ENCODE results near the gene SAFB. TPM values are rescaled to one million over a fixed set of nuclear protein-coding genes. Genes with fewer than 3 reads are reported as not detected.

SAFB gene
- total and polyA plus RNA-seq, 11 donors: 22.3 to 59.6 (median 48.0) TPM

- TF ChIP-seq POLR2A (IDR thresholded peaks at IDR 0.05): no peak
- Histone ChIP-seq H3K27me3 (no peaks in the 10 kb centered on the region), H3K4me1 (peaks cover 0 to 36% (median 15%) of the 10 kb centered on the region in 12 donors), H3K9me3 (no peaks in the 10 kb centered on the region), H3K4me3 (peak overlapping the region; percentile 61 to 99 (median 78)), H3K36me3 (peaks cover 0 to 11% (median 3%) of the 10 kb centered on the region in 9 donors), H3K27ac (peak overlapping the region in 11 of 12 donors; percentile 85 to 96 (median 91))
- ATAC-seq (peak in 2 of 4 donors; percentile 0), DNase-seq (no peak)
- intact Hi-C loops (cut with DNase I): loop anchor here in 6 of 10 donors (1.0 to 10.0 kb wide), 8 partner anchors 41 to 1855 kb away; partner anchors contain the start of genes SAFB (in 3 of the 6), SAFB2 (in 2 of the 6), CATSPERD (in 1 of the 6) and DPP9 (in 1 of the 6)
- WGBS, 4 donors: 19 to 22% (median 21%) methylated on average over 12 to 26 of the region's 26 CpGs
Observed at GRCh38 chr19:5679289-5680083, 56.6 kb downstream of the SAFB start.

- ATAC-seq (peak; percentile 6 to 13 (median 6)), DNase-seq (peak in 2 of 5 donors; percentile 70 to 75)
- TF ChIP-seq POLR2A (IDR thresholded peaks at IDR 0.05): no peak
- peak in 1 of 12 donors; percentile 5 for TF ChIP-seq CTCF (IDR thresholded peaks at IDR 0.05)
- H3K27ac ChIP-seq: peak overlapping the region; percentile 74 to 96 (median 90)
- H3K9me3 ChIP-seq: no peaks in the 10 kb centered on the region
- H3K4me3 ChIP-seq: peak overlapping the region; percentile 61 to 99 (median 78)
- H3K36me3 ChIP-seq: peaks cover 0 to 11% (median 3%) of the 10 kb centered on the region in 9 donors
- 0 to 1% (median 0%) methylated on average over 18 to 23 of the region's 23 CpGs for WGBS, 4 donors
- no peaks in the 10 kb centered on the region for H3K27me3 ChIP-seq
- intact Hi-C loops (cut with DNase I): loop anchor here in 4 of 10 donors (1.0 to 10.0 kb wide), 6 partner anchors 40 to 1855 kb away; partner anchors contain the start of genes SAFB (in 2 of the 4), CATSPERD (in 1 of the 4), DPP9 (in 1 of the 4) and DUS3L (in 1 of the 4)
- H3K4me1 ChIP-seq: peaks cover 0 to 36% (median 15%) of the 10 kb centered on the region in 12 donors
Observed at GRCh38 chr19:5680084-5680436, 57.2 kb downstream of the SAFB start.

- Histone ChIP-seq H3K9me3 (no peaks in the 10 kb centered on the region), H3K4me3 (peak within 1 kb of the TSS; percentile 61 to 99 (median 78)), H3K4me1 (peaks cover 0 to 30% (median 15%) of the 10 kb centered on the region in 12 donors), H3K27ac (peak within 1 kb of the TSS; percentile 74 to 96 (median 90)), H3K36me3 (peaks cover 0 to 11% (median 3%) of the 10 kb centered on the region in 9 donors), H3K27me3 (no peaks in the 10 kb centered on the region)
- intact Hi-C loops (cut with DNase I): loop anchor here in 4 of 10 donors (1.0 to 10.0 kb wide), 6 partner anchors 40 to 1854 kb away; partner anchors contain the start of genes SAFB (in 2 of the 4), CATSPERD (in 1 of the 4), DPP9 (in 1 of the 4) and DUS3L (in 1 of the 4)
- ATAC-seq (peak; percentile 93 to 97 (median 94)), DNase-seq (peak; percentile 99 to 100 (median 99))
- TF ChIP-seq CTCF (IDR thresholded peaks at IDR 0.05) (no peak), POLR2A (IDR thresholded peaks at IDR 0.05) (peak in 1 of 2 donors; percentile 77)
- 1% methylated on average over 71 to 94 of the region's 94 CpGs for WGBS, 4 donors
Observed at GRCh38 chr19:5680437-5681368, 57.8 kb downstream of the SAFB start, which contains the start of the genes HSD11B1L and MICOS13. Gene HSD11B1L, plus strand, starts transcription at chr19:5681027. Its CDS starts 3,806 bp downstream, at chr19:5684833. Gene MICOS13, minus strand, starts transcription at chr19:5680516. Its CDS starts 30 bp downstream, at chr19:5680486.
